ENCODE data around the gene PARVA. TPM values are rescaled to one million over a fixed set of nuclear protein-coding genes. Genes with fewer than 3 reads are reported as not detected.

The PARVA gene
- total and polyA plus RNA-seq, 2 of the 4 experiments (the other 2 are of a cell fraction), result 65.2 to 80.2 TPM

GRCh38 chr11:12429155-12429554 lies 51.8 kb downstream of the PARVA start:
- Histone ChIP-seq H3K4me1 (ENCODE audit: control insufficient read depth, insufficient read depth, low read length) (peaks cover 25% of the 10 kb centered on the region), H3K23ac (ENCODE audit: low read depth, low read length) (no peak overlapping the region), H4K8ac (ENCODE audit: low read depth in 2 of 2, low read length in 2 of 2) (no peak overlapping the region), H3K36me3 (ENCODE audit: control insufficient read depth, insufficient read depth, low read length) (peaks cover 6% of the 10 kb centered on the region), H3K4me3 (ENCODE audit: insufficient read depth, low read depth, low read length) (no peak overlapping the region), H3K27me3 (ENCODE audit: control insufficient read depth, insufficient read depth, low read length) (no peaks in the 10 kb centered on the region), H3K9ac (ENCODE audit: low read depth, low read length) (no peak overlapping the region), H3K9me1 (ENCODE audit: insufficient read depth, low read length) (peaks cover 32% of the 10 kb centered on the region), H2BK120ac (ENCODE audit: low read depth, low read length) (no peak overlapping the region), H3K56ac (ENCODE audit: extremely low read depth, insufficient read depth, low read length) (no peak overlapping the region), H3K79me1 (ENCODE audit: low read depth in 1 of 2, low read length in 2 of 2) (peaks cover 36 to 84% of the 10 kb centered on the region in 2 experiments), H4K91ac (ENCODE audit: insufficient read depth, low read depth, low read length) (no peak overlapping the region), H3K4ac (ENCODE audit: low read depth, low read length) (no peak overlapping the region), H4K5ac (ENCODE audit: low read depth, low read length) (no peak overlapping the region), H3K18ac (ENCODE audit: low read depth, low read length) (no peak overlapping the region), H2AFZ (replicated peaks; ENCODE audit: low read length, poor library complexity) (no peak overlapping the region), H3K9me3 (ENCODE audit: control insufficient read depth, insufficient read depth, low read length) (no peaks in the 10 kb centered on the region), H2BK15ac (ENCODE audit: low read depth, low read length) (no peak overlapping the region), H3K27ac (ENCODE audit: insufficient read depth, low read length) (no peak overlapping the region), H2AK9ac (replicated peaks; ENCODE audit: low read depth, low read length, poor library complexity) (no peak overlapping the region), H3K4me2 (ENCODE audit: low read depth, low read length) (no peak overlapping the region), H2AK5ac (ENCODE audit: low read depth, low read length) (no peak overlapping the region), H2BK20ac (ENCODE audit: low read depth, low read length) (no peak overlapping the region), H2BK5ac (ENCODE audit: low read depth, low read length, poor library complexity, severe bottlenecking) (no peak overlapping the region), H4K20me1 (ENCODE audit: insufficient read depth, low read length) (peaks cover 31% of the 10 kb centered on the region; the same call in 1 of the 2 replicates), H3K14ac (replicated peaks; ENCODE audit: low read depth, low read length) (no peak overlapping the region)
- dilution Hi-C loops (cut with HindIII; ENCODE audit: low sequenced_read_pairs, unreplicated experiment), result no loop called here
- in situ Hi-C loops (cut with MboI; ENCODE audit: low sequenced_read_pairs), result no loop called here
- POLR2A ChIA-PET (ENCODE audit: unreplicated experiment), result no interaction called here
- no peak for DNase-seq
- TF ChIP-seq MXI1 (IDR thresholded peaks at IDR 0.05; ENCODE audit: borderline replicate concordance, low read depth, low read length), result no peak
- TF ChIP-seq RCOR1 (IDR thresholded peaks at IDR 0.05; ENCODE audit: insufficient replicate concordance, low read length), result no peak
- TF ChIP-seq CHD1 (IDR thresholded peaks at IDR 0.05; ENCODE audit: low read depth, low read length), result no peak
- no peak for TF ChIP-seq BHLHE40 (IDR thresholded peaks at IDR 0.05; ENCODE audit: low read depth, low read length)
- TF ChIP-seq CEBPB (IDR thresholded peaks at IDR 0.05; ENCODE audit: low read depth, low read length), result no peak
- no peak for TF ChIP-seq RFX5 (IDR thresholded peaks at IDR 0.05; ENCODE audit: low read depth, low read length)
- TF ChIP-seq MAFK (IDR thresholded peaks at IDR 0.05; ENCODE audit: low read depth, low read length), result no peak
- TF ChIP-seq SMC3 (IDR thresholded peaks at IDR 0.05; ENCODE audit: low read depth, low read length), result no peak
- TF ChIP-seq FOS (IDR thresholded peaks at IDR 0.05; ENCODE audit: low read depth, low read length), result no peak
- TF ChIP-seq NFE2L2 (IDR thresholded peaks at IDR 0.05; ENCODE audit: low read depth, low read length), result no peak
- no peak for TF ChIP-seq POLR2A (IDR thresholded peaks at IDR 0.05; ENCODE audit: low read depth, low read length)
- TF ChIP-seq ELK1 (IDR thresholded peaks at IDR 0.05; ENCODE audit: borderline replicate concordance, low read depth, low read length), result no peak
- no peak for TF ChIP-seq CTCF (conservative IDR thresholded peaks at IDR 0.05; ENCODE audit: low read depth, low read length)
- TF ChIP-seq RAD21 (IDR thresholded peaks at IDR 0.05; ENCODE audit: low read length), result no peak
- TF ChIP-seq MAZ (IDR thresholded peaks at IDR 0.05; ENCODE audit: borderline replicate concordance, low read depth, low read length), result no peak
- TF ChIP-seq USF2 (IDR thresholded peaks at IDR 0.05; ENCODE audit: low read depth, low read length), result no peak
- no CpG with 5 or more reads among the region's 3 CpGs for WGBS, 2 experiments (ENCODE audit: extremely low coverage in 2 of 2, insufficient read length in 1 of 2)
- CTCF ChIA-PET, result interaction anchor here (1.0 to 1.1 kb wide), 2 partner anchors 12 to 98 kb away, joined by 4 read pairs; no protein-coding TSS in a partner anchor
- intact Hi-C loops (cut with micrococcal nuclease), result no loop called here
- BruUV-seq (replicated peaks), result no TSS peak
- ATAC-seq (ENCODE audit: low read depth), result no peak
